Gastrocnemius medialis (tissue), 4 donors: ENCODE measurements around the gene MDK. TPM values are rescaled to one million over a fixed set of nuclear protein-coding genes. Genes with fewer than 3 reads are reported as not detected.

ENCODE experiments used
- ATAC-seq, 2 donors: fragments of 150-250 bp; one replicate each; pipeline ENCODE4 v1.9.1; 2016
- DNase-seq, 2 donors: peaks; one replicate each; pipeline ENCODE4 v3.0.0-alpha.2; 2019
- H3K27ac ChIP-seq, 4 donors: fragments of 200-600 bp; sonication (generic); 1 replicate in 1 of 4; 2 replicates in 3 of 4; pipeline ENCODE4 v1.5.1; 2016 to 2018; ENCODE audit warnings: mild to moderate bottlenecking in 2 of 4, moderate library complexity in 1 of 4
- H3K27me3 ChIP-seq, 3 donors: fragments of 200-600 bp; sonication (generic) in 2 of 3; 1 replicate in 1 of 3; 2 replicates in 2 of 3; pipeline versions ENCODE4 v1.5.1 to v1.6.0; 2016 to 2019; ENCODE audit warnings: mild to moderate bottlenecking in 1 of 3, moderate library complexity in 1 of 3
- H3K36me3 ChIP-seq, 2 donors: fragments of 200-600 bp; sonication (generic) in 1 of 2; one replicate each; pipeline ENCODE4 v1.5.1; 2017 to 2018
- H3K4me1 ChIP-seq, 2 donors: fragments of 200-600 bp; sonication (generic) in 1 of 2; one replicate each; pipeline ENCODE4 v1.5.1; 2016 to 2017; ENCODE audit warnings: mild to moderate bottlenecking in 2 of 2
- H3K4me3 ChIP-seq, 4 donors: fragments of 200-600 bp; sonication (generic) in 3 of 4; 1 replicate in 1 of 4; 2 replicates in 3 of 4; pipeline ENCODE4 v1.5.1; 2016 to 2019; ENCODE audit warnings: mild to moderate bottlenecking in 2 of 4
- H3K9me3 ChIP-seq, 3 donors: fragments of 200-600 bp; sonication (generic) in 2 of 3; 1 replicate in 1 of 3; 2 replicates in 2 of 3; pipeline ENCODE4 v1.5.1; 2016 to 2019
- CTCF ChIP-seq, 5 experiments: fragments of 450-650 bp in 3 of 5; fragments of 200-600 bp in 2 of 5; sonication (generic) in 2 of 5; IDR thresholded peaks in 4 of 5; conservative IDR thresholded peaks in 1 of 5; 1 replicate in 4 of 5; 2 replicates in 1 of 5; pipeline ENCODE4 v1.5.1; 2016 to 2019; ENCODE audit warnings: antibody characterized with exemption in 5 of 5, mild to moderate bottlenecking in 3 of 5, moderate library complexity in 3 of 5
- POLR2A ChIP-seq, 2 donors: fragments of 450-650 bp; IDR thresholded peaks; one replicate each; pipeline ENCODE4 v1.6.1; 2017; ENCODE audit warnings: antibody characterized with exemption in 2 of 2, mild to moderate bottlenecking in 2 of 2, moderate library complexity in 2 of 2
- in situ Hi-C, 4 donors: fragments of 200-750 bp; cut with MboI; loops; one replicate each; pipeline versions ENCODE4 v1.15.0 to v1.8.0; 2017; ENCODE audit warnings: low sequenced_read_pairs in 4 of 4
- intact Hi-C: fragments of 100-400 bp; cut with DNase I; formaldehyde crosslinking; loops from one replicate; pipeline ENCODE4 v1.15.1; 2023; ENCODE audit warnings: low total_unique reads
- microRNA-seq, 2 donors: library from miRNA; unstranded; fragments of <30 nt; microRNA quantifications; one replicate each; pipeline ENCODE4, GENCODE V29; 2016; ENCODE audit warnings: borderline replicate concordance in 2 of 2
- total RNA-seq, 4 donors: library from RNA; depleted of rRNA; stranded (reverse); fragments of >200 nt; gene quantifications; one replicate each; pipeline versions ENCODE4 v1.1.0 to v1.2.3, GENCODE V29; 2016

The MDK gene
- total RNA-seq, 4 donors from 2014 or later, result 1.6 to 1.9 TPM; not detected in 2

GRCh38 chr11:46426233-46426991 lies 44.9 kb downstream of the MDK start:
- Histone ChIP-seq H3K4me3 (no peak overlapping the region), H3K4me1 (no peaks in the 10 kb centered on the region), H3K36me3 (peaks cover 0 to 10% of the 10 kb centered on the region in 2 donors), H3K27me3 (no peaks in the 10 kb centered on the region), H3K27ac (no peak overlapping the region), H3K9me3 (no peaks in the 10 kb centered on the region)
- ATAC-seq (no peak), DNase-seq (no peak)
- TF ChIP-seq POLR2A (IDR thresholded peaks at IDR 0.05) (no peak), CTCF (IDR thresholded peaks at IDR 0.05 in 4 of 5, conservative IDR thresholded peaks at IDR 0.05 in 1 of 5) (no peak)
- in situ Hi-C loops, result no loop called here
- intact Hi-C loops, result no loop called here

- in situ Hi-C loops, result no loop called here
- intact Hi-C loops, result no loop called here
- Histone ChIP-seq H3K27ac (no peak overlapping the region), H3K4me1 (no peaks in the 10 kb centered on the region), H3K4me3 (no peak overlapping the region), H3K27me3 (no peaks in the 10 kb centered on the region), H3K9me3 (no peaks in the 10 kb centered on the region), H3K36me3 (peaks cover 0 to 4% of the 10 kb centered on the region in 2 donors)
- ATAC-seq (no peak), DNase-seq (no peak)
- TF ChIP-seq POLR2A (IDR thresholded peaks at IDR 0.05) (no peak), CTCF (IDR thresholded peaks at IDR 0.05 in 4 of 5, conservative IDR thresholded peaks at IDR 0.05 in 1 of 5) (no peak)
Measured at GRCh38 chr11:46427364-46427763, 45.9 kb downstream of the MDK start.

GRCh38 chr11:46429717-46430116 lies 48.2 kb downstream of the MDK start:
- no peaks in the 10 kb centered on the region for H3K4me1 ChIP-seq
- intact Hi-C loops, result no loop called here
- H3K27ac ChIP-seq, result no peak overlapping the region
- H3K36me3 ChIP-seq, result peaks cover 0 to 22% of the 10 kb centered on the region in 2 donors
- no peak overlapping the region for H3K4me3 ChIP-seq
- ATAC-seq (no peak), DNase-seq (no peak)
- no peaks in the 10 kb centered on the region for H3K9me3 ChIP-seq
- H3K27me3 ChIP-seq, result no peaks in the 10 kb centered on the region
- TF ChIP-seq POLR2A (IDR thresholded peaks at IDR 0.05) (no peak), CTCF (IDR thresholded peaks at IDR 0.05 in 4 of 5, conservative IDR thresholded peaks at IDR 0.05 in 1 of 5) (no peak)
- in situ Hi-C loops, result no loop called here

- H3K27ac ChIP-seq, result no peak overlapping the region
- DNase-seq, result no peak
- no peak for TF ChIP-seq CTCF (IDR thresholded peaks at IDR 0.05 in 4 of 5, conservative IDR thresholded peaks at IDR 0.05 in 1 of 5)
- TF ChIP-seq POLR2A (IDR thresholded peaks at IDR 0.05), result no peak
- no peaks in the 10 kb centered on the region for H3K27me3 ChIP-seq
- peaks cover 0 to 5% of the 10 kb centered on the region in 2 donors for H3K4me1 ChIP-seq
- intact Hi-C loops (no loop called here), in situ Hi-C loops (no loop called here)
- ATAC-seq, result peak in 1 of 2 donors; percentile 30
- no peak overlapping the region for H3K4me3 ChIP-seq
- peaks cover 0 to 25% of the 10 kb centered on the region in 2 donors for H3K36me3 ChIP-seq
- H3K9me3 ChIP-seq, result no peaks in the 10 kb centered on the region
Measured at GRCh38 chr11:46431211-46431610, 49.7 kb downstream of the MDK start.

Small RNA genes within 50 kb of the gene (microRNA-seq; reads per million reads assigned to microRNA genes)
- gene MIR4688, result 0 to 2.6 reads per million in 2 donors

Other genes with a start within 250 kb of the MDK start
- under 1 TPM; 0.27 to 0.69 (median 0.57) TPM for gene CREB3L1, start 104.0 kb upstream of the MDK start, total RNA-seq
- 100 to 1,000 TPM; 127 to 155 (median 131) TPM for gene DGKZ, start 34.2 kb upstream of the MDK start, total RNA-seq
- not detected for gene CHRM4, start 10.1 kb downstream of the MDK start, total RNA-seq
- gene AMBRA1, start 212.4 kb downstream of the MDK start, total RNA-seq, result 10 to 100 TPM; 17.3 to 24.3 (median 20.7) TPM
- 1 to 10 TPM; 1.2 to 6.9 (median 3.3) TPM for gene HARBI1, start 235.6 kb downstream of the MDK start, total RNA-seq
- 10 to 100 TPM; 33.4 to 76.0 (median 67.0) TPM for gene ATG13, start 235.9 kb downstream of the MDK start, total RNA-seq